SKM-1 (cell line): ENCODE measurements around the gene GPRC5A.

ENCODE experiments used
- DNase-seq: peaks from one replicate; lab custom pipeline; 2025; ENCODE audit not compliant: unreplicated experiment; lab: John Stamatoyannopoulos, UW

GPRC5A gene

DNA sequence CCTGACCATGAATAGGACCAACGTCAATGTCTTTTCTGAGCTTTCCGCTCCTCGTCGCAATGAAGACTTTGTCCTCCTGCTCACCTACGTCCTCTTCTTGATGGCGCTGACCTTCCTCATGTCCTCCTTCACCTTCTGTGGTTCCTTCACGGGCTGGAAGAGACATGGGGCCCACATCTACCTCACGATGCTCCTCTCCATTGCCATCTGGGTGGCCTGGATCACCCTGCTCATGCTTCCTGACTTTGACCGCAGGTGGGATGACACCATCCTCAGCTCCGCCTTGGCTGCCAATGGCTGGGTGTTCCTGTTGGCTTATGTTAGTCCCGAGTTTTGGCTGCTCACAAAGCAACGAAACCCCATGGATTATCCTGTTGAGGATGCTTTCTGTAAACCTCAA, 17.3 kb downstream of the GPRC5A start:
- DNase-seq = no peak

DNA sequence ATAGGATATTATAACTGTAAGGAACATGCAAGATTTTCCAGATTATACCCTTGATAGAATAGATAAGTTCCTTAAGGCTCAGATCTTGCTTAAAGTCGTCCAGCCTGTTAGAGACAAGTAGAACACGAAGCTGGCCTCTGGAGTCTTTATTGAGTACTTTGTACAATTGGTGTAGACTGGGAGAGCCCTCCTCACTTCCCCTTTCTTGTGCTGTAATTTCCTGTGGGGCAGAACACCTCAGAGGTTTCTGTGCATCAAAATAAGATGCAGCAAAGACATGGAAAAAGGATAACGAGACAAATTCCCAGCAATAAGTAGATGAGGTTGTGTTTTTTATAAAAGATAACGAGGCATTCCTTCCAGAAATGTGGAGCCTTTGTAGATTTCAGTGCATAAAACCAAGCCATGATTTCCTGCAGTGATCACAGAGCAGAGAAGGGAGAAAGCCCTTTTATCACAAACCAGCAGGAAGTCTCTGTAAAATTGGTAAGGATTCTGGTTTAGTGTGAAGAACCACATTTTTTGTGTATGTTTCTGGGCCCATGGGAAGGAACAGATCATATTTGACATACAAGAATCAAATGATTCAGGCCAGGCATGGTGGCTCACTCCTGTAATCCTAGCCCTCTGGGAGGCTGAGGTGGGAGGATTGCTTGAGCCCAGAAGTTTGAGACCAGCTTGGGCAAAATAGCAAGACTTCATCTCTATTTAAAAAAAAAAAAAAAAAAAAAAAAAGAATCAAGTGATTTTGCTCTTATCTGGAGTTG, 18.0 kb downstream of the GPRC5A start:
- DNase-seq = peak; percentile 34

DNA sequence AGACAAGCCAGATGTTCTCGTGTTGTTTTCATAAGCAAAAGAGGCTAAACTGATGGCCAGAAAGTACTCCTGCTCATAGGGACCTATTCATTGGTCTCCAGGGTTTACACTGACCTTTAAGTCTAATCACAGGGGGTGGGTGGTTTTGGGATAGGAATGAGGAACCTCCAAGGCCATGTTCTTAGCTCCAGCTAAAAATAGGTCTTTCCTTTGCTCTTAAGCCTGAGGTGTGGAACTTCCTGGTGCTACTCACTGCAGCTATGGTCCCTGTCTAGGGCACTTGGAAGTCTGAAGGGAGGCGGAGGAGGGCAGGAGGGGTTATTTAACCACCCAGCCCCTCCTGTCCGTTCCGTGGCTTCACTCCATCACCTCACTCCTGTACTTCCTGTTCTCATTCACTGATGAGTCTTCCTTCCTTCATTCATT, 18.6 kb downstream of the GPRC5A start:
- DNase-seq = no peak

DNA sequence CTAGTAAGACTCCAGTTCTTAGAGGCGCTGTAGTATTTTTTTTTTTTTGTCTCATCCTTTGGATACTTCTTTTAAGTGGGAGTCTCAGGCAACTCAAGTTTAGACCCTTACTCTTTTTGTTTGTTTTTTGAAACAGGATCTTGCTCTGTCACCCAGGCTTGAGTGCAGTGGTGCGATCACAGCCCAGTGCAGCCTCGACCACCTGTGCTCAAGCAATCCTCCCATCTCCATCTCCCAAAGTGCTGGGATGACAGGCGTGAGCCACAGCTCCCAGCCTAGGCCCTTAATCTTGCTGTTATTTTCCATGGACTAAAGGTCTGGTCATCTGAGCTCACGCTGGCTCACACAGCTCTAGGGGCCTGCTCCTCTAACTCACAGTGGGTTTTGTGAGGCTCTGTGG, 21.3 kb downstream of the GPRC5A start:
- no peak for DNase-seq

DNA sequence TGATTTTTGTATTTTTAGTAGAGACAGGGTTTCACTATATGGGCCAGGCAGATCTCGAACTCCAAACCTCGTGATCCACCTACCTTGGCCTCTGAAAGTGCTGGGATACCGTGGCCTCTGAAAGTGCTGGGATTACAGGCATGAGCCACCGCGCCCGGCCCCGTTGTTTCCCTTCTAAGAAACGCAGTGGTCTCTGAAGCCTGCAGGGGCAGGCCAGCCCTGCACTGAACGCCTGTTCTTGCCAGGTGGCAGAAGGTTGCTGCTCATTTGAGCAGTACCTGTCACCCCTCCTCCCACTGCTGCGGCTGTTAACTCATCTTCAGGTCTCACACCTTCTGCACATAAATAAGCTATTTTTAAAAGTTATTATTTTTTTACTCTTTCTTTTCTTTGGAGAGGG, 24.3 kb downstream of the GPRC5A start:
- DNase-seq = no peak

DNA sequence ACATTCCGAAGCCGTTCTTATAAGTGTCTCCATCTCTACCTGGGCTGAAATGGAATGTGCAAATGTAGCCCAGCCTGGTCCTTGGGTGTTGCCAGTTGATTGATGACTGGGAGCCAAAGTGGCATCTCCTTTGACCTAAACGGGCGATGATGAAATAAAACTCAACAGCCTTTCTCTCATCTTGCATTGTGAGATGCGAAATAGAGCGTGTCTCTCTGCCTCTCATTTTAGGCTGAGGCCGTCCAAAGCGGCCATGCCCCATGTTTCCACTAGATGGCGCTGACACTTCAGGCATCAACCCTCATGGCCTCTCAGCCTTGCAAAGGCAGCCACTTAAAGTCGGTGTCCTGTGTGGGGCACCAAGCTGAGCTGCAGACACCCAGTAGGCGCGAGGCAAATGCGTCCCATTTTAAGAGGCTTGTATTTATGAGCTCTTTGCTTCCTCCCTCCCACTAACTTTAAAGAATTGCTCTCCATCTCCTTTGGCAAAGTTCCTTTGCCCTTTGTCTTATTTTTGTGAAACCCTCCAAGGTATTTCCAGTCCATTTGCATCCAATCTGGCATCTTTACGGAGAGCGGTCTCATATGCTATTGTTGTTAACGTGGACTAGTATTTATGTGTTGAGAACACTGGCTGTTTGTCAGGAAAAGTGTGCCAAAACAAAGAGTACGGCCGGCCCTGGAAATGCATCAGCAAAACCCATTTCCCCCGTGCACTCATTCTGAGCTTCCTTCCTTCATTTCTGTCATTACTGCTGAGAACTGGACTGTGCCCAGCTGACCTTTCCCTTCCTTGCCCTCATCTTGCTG, 25.0 kb downstream of the GPRC5A start:
- peak; percentile 17 for DNase-seq

DNA sequence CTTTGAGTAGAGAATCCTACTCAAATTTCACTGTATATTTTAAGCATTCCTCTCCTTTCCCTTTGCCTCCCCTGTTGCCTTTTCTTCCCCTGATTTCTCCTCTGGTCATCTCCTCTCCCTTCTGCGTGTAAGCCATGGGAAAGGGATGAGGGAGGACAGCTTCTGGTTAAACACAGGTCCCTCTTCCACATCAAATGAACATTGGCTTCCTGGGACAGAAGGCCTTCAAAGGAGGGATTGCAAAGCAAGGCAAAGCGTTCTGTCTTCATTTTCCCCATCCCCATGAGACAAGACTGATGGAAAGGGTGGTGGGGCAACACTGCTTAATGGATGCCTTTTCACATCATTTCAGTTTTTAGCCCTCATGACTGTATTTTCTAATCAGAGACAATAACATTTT, 26.2 kb downstream of the GPRC5A start:
- no peak for DNase-seq

DNA sequence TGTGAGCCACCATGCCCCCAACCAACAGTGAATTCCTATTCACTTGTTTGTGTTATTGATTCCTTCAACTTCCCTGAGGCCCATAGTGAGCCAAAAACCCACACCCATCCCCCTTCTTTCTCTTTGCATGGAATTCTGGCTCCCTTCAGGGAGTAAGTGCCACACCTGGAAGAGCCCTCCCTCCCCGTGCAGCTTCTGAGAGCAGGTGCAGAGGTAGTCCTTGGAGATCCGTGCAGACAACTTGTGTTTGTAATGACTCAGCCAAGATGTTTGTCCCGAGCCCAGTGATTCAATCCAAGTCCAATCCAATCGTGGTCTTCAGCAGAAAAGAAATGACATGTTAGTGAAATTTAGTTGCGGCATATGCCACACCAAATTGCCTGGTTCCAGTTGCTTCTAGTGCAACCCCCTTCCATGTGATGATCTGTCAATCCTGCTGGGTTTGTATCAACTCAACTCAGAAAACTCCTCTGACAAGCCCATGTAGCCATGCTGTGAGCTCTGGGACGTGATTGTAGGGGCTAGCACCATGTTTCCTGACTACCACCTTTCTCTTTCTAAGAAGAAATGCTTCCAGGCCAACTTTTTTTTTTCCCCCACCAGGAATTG, 27.5 kb downstream of the GPRC5A start:
- no peak for DNase-seq

DNA sequence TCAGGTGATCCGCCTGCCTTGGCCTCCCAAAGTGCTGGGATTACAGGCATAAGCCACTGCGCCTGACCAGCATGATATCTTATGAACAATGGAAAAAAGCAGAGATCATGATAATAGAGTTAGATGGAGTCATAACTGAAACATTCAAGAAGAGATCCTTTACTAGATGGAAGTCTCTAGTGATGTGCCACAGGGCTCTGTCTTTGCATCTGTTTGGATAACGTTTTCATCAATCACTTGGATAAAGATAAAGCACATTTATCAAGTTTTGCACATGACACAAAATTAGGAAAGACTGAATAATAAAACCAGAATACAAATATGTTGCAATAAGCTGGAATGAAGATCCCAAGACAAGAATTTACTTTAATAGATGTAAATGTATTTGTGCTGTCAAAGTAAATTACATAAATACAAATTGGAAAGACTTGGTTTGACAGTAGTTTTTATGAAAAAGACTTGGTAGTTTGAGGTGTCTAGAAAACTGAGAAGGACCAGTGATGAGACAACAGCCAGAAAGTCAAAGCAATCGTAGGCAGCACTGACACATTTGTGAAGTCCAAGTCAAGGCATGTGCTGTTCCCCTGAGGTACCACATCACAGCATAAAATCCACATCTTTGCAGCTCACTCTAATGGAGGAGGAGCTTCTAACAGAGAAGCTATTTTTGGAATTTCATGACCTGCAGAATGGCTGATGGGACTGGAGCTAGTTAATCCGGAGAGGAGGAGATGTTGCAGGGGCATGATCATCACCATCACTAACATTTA, 28.5 kb downstream of the GPRC5A start:
- DNase-seq = no peak

DNA sequence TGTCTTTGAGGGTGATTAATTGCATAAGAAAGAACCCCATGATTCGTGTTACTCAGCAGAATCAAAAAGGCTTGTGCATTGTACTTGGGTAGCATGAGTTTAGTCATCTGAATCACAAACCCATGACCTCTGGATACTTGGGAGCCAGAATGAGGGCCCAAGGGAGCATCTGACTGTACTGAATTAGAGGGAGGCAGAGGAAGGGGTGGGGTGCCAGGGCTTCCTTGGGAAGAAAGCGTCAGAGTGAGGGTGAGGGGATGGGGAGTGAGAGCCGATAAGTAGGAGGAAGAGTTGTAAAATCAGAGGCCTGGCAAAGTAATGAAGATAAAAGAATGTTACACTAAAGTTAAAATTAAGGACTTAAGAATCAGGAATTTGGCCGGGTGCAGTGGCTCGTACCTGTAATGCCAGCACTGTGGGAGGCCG, 30.8 kb downstream of the GPRC5A start:
- DNase-seq = no peak

DNA sequence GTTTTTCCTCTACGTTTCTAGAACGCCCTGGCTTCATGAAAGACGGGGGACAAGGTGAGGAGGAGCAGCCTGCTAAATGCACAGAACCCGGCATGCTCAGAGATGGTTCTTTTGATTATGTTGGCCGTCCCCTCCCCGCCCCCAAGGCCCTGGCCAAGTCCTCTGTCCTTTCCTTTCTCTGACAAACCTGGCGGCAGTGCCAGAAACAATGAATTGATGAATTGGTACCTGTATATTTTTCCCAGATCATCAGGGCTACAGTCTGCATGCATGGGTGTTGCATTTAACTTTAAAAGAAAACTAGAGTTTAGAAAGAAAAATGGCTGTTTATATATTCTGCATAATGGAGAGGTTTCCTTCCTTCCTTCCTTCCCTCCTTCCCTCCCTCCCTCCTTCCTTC, 31.6 kb downstream of the GPRC5A start:
- DNase-seq = no peak

DNA sequence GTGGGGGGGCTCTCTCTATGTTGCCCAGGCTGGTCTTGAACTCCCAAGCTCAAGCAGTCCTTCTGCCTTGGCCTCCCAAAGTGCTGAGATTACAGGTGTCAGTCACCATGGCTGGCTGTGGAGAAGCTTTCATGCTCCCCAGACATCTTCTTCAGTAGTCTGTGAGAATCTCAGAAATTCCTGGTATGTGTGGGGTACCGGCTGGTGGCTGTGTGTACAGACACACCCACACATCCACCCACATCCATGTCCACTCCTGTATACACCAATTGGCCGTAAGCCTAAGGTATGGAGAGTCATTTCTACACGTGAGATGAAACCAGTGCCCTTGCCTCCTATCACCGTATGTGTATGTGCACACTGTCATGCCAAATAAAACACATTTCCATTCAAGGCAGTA, 32.8 kb downstream of the GPRC5A start:
- no peak for DNase-seq

DNA sequence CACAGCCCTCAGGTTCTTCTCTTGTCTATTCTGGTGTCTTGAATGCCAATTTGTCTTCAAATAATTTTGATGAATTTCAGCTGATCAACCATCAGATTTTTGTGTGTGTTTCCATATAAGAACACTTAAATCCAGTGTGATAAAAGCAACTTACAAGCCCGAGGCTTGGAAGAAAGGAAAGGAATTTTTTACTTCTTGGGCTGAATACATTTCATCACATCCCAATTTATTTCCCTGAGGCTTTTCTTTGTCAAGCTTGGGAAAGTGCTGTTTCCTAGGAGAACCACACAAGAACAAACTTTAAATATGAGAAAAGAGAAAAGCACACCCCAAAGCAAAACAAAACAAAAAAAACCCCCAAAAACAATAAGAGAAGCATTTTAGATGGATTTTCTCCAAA, 34.0 kb downstream of the GPRC5A start:
- DNase-seq = no peak

DNA sequence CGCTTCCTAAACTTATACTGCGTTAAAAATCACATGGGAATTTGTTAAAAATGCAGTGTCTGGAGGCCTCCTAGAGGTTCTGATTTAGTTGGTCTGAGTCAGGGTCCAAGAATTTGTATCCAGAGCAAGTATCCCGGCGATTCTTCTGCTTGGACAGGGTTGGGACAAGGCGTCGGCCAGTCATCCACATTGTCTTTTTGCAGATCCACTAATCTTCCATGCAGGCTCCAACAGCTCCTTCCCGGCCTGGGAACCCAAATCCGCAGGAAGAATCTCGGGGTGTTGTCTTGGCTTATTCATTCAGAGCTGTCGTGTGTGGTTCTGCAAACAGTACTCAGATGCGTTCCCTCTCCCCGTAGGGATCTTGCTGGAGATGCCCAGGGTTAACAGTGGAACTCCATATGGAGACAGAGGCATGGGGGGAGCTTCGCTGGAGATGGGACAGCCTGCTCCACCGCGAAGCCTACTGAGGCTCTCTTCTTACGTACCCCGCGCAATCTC, 35.3 kb downstream of the GPRC5A start:
- DNase-seq = no peak

DNA sequence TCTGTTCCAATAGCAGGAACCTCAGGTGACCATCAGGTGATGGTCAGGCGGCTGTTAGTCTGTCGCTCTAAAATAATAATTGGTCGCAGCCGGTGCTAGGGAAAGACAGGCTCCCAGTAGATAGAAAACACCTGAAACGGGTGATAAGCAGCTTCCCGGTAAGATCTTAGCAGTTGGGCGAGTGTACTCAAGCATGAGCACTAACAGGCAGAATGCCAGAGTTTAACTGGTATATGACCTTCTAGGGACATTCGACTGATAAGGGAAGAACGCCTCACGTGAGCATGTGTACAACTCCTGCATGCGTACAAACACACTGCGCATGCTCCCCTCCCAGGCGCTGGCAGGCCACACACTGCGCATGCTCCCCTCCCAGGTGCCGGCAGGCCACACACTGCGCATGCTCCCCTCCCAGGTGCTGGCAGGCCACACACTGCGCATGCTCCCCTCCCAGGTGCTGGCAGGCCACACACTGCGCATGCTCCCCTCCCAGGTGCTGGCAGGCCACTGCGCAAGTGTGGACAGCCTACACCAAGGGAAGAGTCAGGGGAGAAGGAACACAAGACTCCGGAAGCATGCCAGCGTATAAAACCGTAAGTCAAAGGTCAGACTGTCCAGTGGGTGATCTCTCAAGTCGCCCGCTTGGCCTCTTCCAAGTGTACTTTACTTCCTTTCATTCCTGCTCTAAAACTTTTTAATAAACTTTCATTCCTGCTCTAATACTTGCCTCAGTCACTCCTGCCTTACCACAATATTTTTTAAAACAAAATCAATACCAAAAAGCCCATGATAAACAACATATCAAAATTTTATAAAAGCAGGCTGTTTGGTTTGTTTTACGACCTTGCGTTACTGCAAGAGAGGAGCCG, 36.1 kb downstream of the GPRC5A start:
- DNase-seq = no peak

DNA sequence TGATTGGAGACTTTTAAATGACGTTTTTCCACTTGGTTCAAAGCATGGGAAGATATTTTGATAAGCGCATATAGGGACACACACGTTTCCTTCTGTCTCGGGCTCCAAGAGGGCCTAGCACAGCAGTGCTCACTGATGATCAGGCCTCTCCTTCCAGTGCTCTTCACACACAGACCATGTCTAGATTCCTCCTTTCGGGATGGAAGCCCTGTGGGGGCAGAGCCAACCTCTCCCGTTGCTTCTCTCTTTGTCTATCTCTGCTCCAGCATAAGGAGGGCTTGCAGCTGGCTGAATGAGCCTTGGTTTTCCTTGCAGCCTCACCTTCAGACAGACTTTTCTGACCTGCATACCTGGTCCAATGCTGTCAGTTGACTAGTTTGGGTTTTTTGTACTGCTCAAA, 38.3 kb downstream of the GPRC5A start:
- DNase-seq = no peak

DNA sequence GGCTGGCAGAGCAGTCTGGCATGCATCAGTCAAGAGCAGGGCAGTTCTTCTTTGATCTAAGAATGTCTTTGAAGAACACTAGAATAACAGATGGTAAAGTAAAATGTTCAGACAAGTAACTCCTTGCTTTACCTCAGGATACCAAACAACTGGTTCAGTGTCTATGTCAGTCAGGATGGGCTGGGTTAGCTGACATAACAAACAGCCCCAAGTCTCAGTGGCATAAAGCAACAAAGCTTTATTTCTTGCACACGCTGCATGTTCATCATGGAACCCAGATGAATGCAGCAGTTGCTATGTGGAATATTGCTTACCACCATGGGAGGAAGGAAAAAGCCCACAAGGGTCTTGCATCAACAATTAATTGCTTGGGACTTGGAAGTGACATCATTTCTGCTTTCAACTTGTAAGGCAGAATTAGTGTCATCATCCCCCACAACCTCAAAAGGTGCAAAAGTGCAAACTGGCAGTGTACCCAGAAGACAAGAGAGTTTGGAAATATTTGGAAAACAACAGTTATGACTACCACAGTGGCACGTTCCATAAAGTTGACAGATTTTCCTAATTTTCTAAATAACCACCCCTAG, 39.4 kb downstream of the GPRC5A start:
- no peak for DNase-seq

DNA sequence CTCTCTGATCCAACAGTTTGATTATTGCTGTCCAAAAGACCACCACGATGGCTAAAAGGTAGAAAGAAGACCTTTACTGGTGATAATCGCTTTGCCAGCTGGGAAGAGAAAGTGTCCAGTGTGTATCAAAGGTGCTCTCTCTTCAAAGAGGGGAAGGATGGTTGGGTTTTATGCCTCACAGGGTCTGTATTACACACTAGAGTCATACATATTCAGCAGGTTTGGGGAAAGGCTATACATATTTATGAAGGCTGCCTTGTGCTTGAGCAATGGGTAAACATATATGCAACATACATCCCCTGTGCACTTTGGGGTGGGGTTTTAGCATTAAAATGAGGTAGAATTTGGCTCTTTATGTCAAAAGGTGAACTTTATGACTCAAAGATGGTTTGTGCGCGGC, 42.4 kb downstream of the GPRC5A start:
- DNase-seq = no peak

DNA sequence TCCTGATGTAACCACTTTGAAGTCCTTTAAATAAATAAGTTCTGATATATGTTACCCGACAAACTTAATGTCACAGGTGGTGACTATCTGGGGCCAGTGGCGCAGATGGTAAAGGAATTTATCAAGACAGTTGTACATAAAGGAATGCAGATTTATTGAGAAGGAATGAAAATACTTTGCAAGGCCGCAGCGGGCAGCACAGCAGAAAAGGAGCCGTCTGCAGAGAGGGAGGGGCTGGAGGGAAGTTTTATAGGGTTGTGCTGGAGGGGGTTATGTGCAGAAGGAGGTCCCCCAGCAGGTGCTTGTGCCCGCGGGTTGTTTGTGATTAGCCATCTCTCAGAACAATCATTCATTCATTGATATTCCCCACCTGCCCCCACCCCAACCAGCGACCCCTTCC, 43.2 kb downstream of the GPRC5A start:
- DNase-seq = no peak

DNA sequence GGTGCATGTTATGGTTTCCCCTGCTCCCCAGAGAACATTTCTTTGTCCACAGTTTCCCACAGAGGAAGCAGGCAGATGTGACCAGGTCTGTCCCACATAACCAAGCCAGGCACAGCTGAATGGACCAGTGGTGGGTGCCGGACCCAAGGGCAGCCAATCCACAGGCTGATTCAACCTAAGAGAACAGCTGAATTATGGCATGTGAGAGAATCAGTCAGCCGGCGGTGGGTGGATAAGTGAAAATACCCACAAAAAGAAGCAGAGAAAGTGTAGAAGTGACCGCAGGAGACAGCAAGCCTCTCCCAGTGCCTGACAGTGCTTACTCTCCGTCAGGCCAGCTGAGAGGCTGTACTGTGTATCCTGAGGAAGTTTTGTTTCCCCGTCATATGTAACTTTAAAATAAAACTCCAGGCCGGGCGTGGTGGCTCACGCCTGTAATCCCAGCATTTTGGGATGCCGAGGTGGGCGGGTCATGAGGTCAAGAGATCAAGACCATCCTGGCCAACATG, 45.7 kb downstream of the GPRC5A start:
- no peak for DNase-seq
